ENCODE data around the gene CDADC1.
"Not testable (repeated sequence)": the region's sequence is repeated elsewhere in the genome, so short reads cannot be mapped to it uniquely, and the experiment has no call there.

CDADC1 gene

DNA sequence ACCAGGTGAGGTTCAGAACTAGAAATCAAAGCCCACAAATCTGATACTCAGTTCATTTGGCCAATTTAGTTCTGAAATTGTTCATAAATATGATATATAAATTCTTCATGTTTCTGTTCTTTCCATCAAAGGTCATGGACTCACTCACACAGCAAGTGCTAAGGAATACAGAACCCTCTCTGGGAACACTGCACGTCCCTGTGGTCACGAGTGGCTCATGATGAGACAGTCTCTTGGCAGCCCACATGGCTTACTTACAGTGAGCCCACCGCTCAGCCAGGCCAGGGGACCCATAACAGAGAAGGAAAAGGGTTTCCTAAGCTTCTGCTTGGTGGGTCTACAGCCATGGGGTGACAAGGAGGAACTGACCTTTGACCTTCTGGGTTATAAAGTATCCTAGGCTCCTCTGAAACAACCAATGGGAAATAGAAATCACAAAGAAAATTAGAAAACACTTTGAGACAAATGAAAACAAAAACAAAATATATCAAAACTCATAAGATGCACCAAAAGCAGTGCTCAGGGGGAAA is 67.4 kb downstream of the CDADC1 start:
- FAIRE-seq (no peak), DNase-seq (ENCODE audit: insufficient read length, low spot score) (no peak)
- no peak for TF ChIP-seq POLR2AphosphoS5 (IDR thresholded peaks at IDR 0.05; ENCODE audit: low read depth, low read length)
- no peak for TF ChIP-seq PAX5 (IDR thresholded peaks at IDR 0.05; ENCODE audit: insufficient read depth, low read length, severe bottlenecking)
- TF ChIP-seq POLR2A (IDR thresholded peaks at IDR 0.05; ENCODE audit: low read depth, low read length): no peak
- no peak for TF ChIP-seq TAF1 (IDR thresholded peaks at IDR 0.05; ENCODE audit: low read depth, low read length)
- no peak for TF ChIP-seq SPI1 (IDR thresholded peaks at IDR 0.05; ENCODE audit: low read depth, low read length)
- TF ChIP-seq POU2F2 (IDR thresholded peaks at IDR 0.05; ENCODE audit: low read depth, low read length): no peak

DNA sequence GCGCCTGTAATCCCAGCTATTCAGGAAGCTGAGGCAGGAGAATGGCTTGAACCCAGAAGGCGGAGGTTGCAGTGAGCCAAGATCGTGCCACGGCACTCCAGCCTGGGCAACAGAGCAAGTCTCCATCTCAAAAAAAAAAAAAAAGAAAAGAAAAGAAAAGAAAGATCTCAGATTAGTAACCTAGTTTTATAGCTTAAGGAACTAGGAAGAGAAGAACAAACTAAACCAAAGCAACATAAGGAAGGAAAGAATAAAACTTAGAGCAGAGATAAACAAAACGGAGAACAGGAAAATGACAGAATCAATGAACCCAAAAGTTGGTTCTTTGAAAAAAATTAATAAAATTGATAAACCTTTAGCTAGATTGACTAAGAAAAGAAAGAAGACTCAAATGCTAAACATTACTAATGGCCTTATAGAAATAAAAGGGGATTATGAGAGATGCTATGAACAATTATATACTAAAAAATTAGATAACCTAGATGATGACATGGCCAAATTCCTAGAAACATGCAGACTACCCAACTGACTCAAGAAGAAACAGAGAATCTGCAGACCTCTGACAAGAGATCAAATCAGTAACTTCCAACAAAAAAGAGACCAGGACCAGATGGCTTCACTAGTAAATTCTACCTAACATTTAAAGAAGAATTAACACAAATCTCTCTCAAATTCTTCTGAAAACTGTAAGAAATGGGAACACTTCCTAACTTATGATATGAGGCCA is 68.2 kb downstream of the CDADC1 start:
- no peak for DNase-seq (ENCODE audit: insufficient read length, low spot score)
- TF ChIP-seq SPI1 (IDR thresholded peaks at IDR 0.05; ENCODE audit: low read depth, low read length): no peak
- TF ChIP-seq POU2F2 (IDR thresholded peaks at IDR 0.05; ENCODE audit: low read depth, low read length): no peak
- no peak for TF ChIP-seq POLR2A (IDR thresholded peaks at IDR 0.05; ENCODE audit: low read depth, low read length)
- no peak for TF ChIP-seq POLR2AphosphoS5 (IDR thresholded peaks at IDR 0.05; ENCODE audit: low read depth, low read length)
- TF ChIP-seq PAX5 (IDR thresholded peaks at IDR 0.05; ENCODE audit: insufficient read depth, low read length, severe bottlenecking): no peak
- TF ChIP-seq TAF1 (IDR thresholded peaks at IDR 0.05; ENCODE audit: low read depth, low read length): no peak
- no peak for FAIRE-seq

DNA sequence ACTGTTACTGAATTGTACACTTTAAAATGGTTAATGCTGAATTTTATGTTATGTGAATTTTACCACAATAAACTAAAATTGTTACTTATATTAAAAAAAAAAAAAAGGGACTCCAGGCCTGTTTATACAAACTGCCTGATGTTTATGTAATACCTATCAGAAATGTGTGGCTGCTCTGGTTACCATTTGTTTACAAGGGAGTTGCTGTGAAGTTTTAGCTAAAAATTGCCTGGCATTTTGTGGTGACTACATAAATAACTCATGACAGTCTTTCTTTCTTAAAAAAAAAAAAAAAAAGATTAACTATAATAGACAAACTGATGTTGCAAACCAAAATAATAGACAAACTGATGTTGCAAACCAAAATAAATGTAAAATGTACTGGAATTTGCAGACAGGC is 71.8 kb downstream of the CDADC1 start:
- FAIRE-seq (no peak), DNase-seq (ENCODE audit: insufficient read length, low spot score) (no peak)
- TF ChIP-seq PAX5 (IDR thresholded peaks at IDR 0.05; ENCODE audit: insufficient read depth, low read length, severe bottlenecking) (no peak), POU2F2 (IDR thresholded peaks at IDR 0.05; ENCODE audit: low read depth, low read length) (no peak), POLR2A (IDR thresholded peaks at IDR 0.05; ENCODE audit: low read depth, low read length) (no peak), SPI1 (IDR thresholded peaks at IDR 0.05; ENCODE audit: low read depth, low read length) (no peak), POLR2AphosphoS5 (IDR thresholded peaks at IDR 0.05; ENCODE audit: low read depth, low read length) (no peak), TAF1 (IDR thresholded peaks at IDR 0.05; ENCODE audit: low read depth, low read length) (no peak)

DNA sequence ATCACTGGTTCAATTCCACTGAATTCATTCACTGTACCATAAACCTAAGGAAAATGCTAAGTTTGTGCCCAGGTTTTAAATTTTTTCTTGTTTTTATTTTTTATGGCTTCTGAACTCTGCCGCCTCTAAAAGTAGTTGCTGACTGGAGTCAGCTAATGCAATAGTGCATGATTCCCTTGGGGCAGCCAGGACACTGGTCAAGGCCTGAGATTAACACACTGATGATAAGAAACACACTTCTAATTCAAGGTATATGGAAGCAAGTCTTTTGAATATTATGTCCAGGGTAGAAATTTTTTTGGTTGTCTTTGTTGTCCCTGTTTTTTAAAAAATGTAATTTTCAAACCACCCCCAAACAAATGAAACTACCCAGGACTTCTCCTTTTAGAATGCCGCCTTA is 72.2 kb downstream of the CDADC1 start:
- TF ChIP-seq POLR2A (IDR thresholded peaks at IDR 0.05; ENCODE audit: low read depth, low read length) (no peak), POU2F2 (IDR thresholded peaks at IDR 0.05; ENCODE audit: low read depth, low read length) (no peak), TAF1 (IDR thresholded peaks at IDR 0.05; ENCODE audit: low read depth, low read length) (no peak), POLR2AphosphoS5 (IDR thresholded peaks at IDR 0.05; ENCODE audit: low read depth, low read length) (no peak), PAX5 (IDR thresholded peaks at IDR 0.05; ENCODE audit: insufficient read depth, low read length, severe bottlenecking) (no peak), SPI1 (IDR thresholded peaks at IDR 0.05; ENCODE audit: low read depth, low read length) (no peak)
- DNase-seq (ENCODE audit: insufficient read length, low spot score): no peak
- no peak for FAIRE-seq

DNA sequence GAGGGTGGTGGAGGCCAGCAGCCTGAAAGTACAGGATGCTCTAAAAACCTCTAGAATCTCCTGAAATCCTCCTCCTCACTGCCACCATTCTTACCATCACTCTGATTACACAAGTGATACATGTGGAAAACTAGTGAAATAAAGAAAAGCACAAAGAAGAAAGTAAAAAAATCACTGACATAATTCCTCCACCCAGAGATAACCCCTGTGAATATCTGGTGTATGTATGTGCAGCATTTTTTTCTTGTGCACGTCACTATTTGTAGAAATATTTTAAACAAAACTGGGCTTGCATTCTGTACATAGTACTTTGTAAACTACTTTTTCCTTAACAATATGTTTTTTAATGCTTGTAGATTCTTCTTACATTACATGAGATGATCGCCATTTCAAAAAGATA is 73.2 kb downstream of the CDADC1 start:
- TF ChIP-seq POLR2A (IDR thresholded peaks at IDR 0.05; ENCODE audit: low read depth, low read length) (no peak), POLR2AphosphoS5 (IDR thresholded peaks at IDR 0.05; ENCODE audit: low read depth, low read length) (no peak), TAF1 (IDR thresholded peaks at IDR 0.05; ENCODE audit: low read depth, low read length) (no peak), SPI1 (IDR thresholded peaks at IDR 0.05; ENCODE audit: low read depth, low read length) (no peak), POU2F2 (IDR thresholded peaks at IDR 0.05; ENCODE audit: low read depth, low read length) (no peak), PAX5 (IDR thresholded peaks at IDR 0.05; ENCODE audit: insufficient read depth, low read length, severe bottlenecking) (no peak)
- no peak for DNase-seq (ENCODE audit: insufficient read length, low spot score)
- FAIRE-seq: no peak

DNA sequence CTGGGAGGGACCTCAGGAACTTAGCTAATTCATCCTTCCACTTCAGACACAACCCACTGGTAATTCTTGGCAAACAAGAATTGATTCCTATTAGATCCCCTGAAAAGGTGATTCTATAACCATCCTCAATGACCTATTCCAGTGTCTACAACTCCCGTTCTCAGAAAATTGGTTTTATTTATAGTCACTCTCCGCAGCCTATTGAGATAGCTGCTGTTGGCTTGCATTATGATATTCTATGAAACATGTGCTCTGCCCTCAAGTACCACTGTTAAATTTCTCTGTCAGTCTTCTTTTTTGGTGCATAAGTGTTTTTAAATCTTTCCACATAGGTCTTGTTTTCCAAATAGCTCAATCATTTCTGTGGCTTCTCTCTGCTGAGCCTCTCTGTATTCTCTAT is 75.0 kb downstream of the CDADC1 start:
- DNase-seq (ENCODE audit: insufficient read length, low spot score): no peak
- FAIRE-seq: no peak
- TF ChIP-seq POU2F2 (IDR thresholded peaks at IDR 0.05; ENCODE audit: low read depth, low read length) (no peak), PAX5 (IDR thresholded peaks at IDR 0.05; ENCODE audit: insufficient read depth, low read length, severe bottlenecking) (no peak), POLR2A (IDR thresholded peaks at IDR 0.05; ENCODE audit: low read depth, low read length) (no peak), TAF1 (IDR thresholded peaks at IDR 0.05; ENCODE audit: low read depth, low read length) (no peak), POLR2AphosphoS5 (IDR thresholded peaks at IDR 0.05; ENCODE audit: low read depth, low read length) (no peak), SPI1 (IDR thresholded peaks at IDR 0.05; ENCODE audit: low read depth, low read length) (no peak)

DNA sequence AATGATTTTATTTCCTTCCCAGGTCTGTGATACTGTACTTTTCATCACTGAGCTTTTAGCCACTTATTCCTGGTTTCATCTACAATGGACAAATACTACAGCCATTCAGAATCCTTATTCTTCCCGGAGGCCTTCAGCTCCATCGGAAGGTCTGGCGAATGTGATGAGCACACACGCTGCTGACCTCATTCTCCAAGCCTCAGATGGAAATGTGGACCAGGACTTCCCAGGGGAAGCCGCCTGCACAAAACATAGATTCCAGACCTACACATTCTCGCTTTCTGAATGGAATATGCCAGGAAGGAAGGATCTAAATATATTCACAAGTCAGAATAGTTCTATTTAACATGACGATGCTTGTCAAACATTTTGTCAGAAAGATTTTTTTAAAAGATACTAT is 75.6 kb downstream of the CDADC1 start:
- DNase-seq (ENCODE audit: insufficient read length, low spot score) (no peak), FAIRE-seq (no peak)
- TF ChIP-seq TAF1 (IDR thresholded peaks at IDR 0.05; ENCODE audit: low read depth, low read length) (no peak), SPI1 (IDR thresholded peaks at IDR 0.05; ENCODE audit: low read depth, low read length) (no peak), PAX5 (IDR thresholded peaks at IDR 0.05; ENCODE audit: insufficient read depth, low read length, severe bottlenecking) (no peak), POLR2A (IDR thresholded peaks at IDR 0.05; ENCODE audit: low read depth, low read length) (no peak), POLR2AphosphoS5 (IDR thresholded peaks at IDR 0.05; ENCODE audit: low read depth, low read length) (no peak), POU2F2 (IDR thresholded peaks at IDR 0.05; ENCODE audit: low read depth, low read length) (no peak)

DNA sequence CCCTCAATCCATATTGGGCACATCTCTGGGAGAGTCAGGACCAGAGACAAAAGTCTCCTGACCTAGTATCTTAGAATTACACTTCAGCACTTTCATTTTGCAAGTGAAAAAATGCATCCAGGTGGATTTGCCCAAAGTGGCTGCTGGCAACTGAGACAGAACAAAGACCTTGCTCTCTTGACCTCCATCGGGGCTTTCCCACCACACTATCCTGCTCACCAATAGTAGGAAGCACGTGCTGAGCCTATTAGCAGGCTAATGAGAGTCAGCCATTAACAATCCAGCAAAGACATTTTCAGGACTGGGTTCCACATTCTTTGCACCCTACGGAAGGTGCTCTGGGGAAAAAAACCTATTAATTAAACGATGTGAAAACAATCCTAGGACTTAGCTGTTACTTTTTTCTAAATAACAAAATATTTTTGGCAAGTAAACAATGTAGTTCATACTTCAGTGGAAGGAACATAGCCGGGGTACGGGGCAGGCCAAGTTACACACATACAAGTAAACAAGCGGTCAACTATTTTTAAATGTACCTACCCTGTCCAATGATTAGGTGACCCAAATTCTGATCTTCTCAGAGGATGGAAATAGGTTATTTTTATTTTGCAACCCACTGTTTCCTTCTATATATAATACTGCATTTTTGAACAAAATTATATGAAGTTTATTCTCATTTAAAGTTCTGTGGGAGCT is 78.6 kb downstream of the CDADC1 start:
- FAIRE-seq (no peak), DNase-seq (ENCODE audit: insufficient read length, low spot score) (no peak)

DNA sequence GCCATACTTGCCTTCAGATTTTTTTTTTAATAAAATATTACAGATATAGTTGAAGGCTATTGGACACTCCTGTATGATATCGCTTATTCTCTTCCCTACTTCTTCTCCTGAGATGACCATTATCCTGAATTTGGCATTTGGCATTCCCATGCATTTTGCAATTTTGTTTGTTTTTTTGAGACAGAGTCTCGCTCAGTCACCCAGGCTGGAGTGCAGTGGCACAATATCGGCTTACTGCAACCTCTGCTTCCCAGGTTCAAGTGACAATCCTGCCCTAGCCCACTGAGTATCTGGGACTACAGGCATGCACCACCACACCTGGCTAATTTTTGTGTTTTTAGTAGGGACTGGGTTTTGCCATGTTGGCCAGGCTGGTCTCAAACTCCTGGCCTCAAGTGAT is 79.4 kb downstream of the CDADC1 start:
- DNase-seq (ENCODE audit: insufficient read length, low spot score); FAIRE-seq: not testable (repeated sequence)

More for the DNA sequence above, 78.6 kb downstream of the CDADC1 start:
- no peak for TF ChIP-seq TAF1 (IDR thresholded peaks at IDR 0.05; ENCODE audit: low read depth, low read length)
- TF ChIP-seq PAX5 (IDR thresholded peaks at IDR 0.05; ENCODE audit: insufficient read depth, low read length, severe bottlenecking): no peak
- no peak for TF ChIP-seq POLR2A (IDR thresholded peaks at IDR 0.05; ENCODE audit: low read depth, low read length)
- TF ChIP-seq POLR2AphosphoS5 (IDR thresholded peaks at IDR 0.05; ENCODE audit: low read depth, low read length): no peak
- no peak for TF ChIP-seq POU2F2 (IDR thresholded peaks at IDR 0.05; ENCODE audit: low read depth, low read length)
- no peak for TF ChIP-seq SPI1 (IDR thresholded peaks at IDR 0.05; ENCODE audit: low read depth, low read length)

All from GM12891 (cell line).